Measurements from ENCODE around the gene ACO2.
A peak's percentile ranks its signal among the peaks of the same experiment; 100 is the strongest.
"Not testable (repeated sequence)": the region's sequence is repeated elsewhere in the genome, so short reads cannot be mapped to it uniquely, and the experiment has no call there.

Gene ACO2

GRCh38 chr22:41560095-41560471 lies 91.2 kb downstream of the ACO2 start:
- no peak overlapping the region for H3K4me3 ChIP-seq (ENCODE audit: low read depth, low read length)
- DNase-seq (ENCODE audit: low read depth): no peak

GRCh38 chr22:41561335-41561734 lies 92.4 kb downstream of the ACO2 start:
- no peak for DNase-seq (ENCODE audit: low read depth)
- peak overlapping the region; percentile 45 for H3K4me3 ChIP-seq (ENCODE audit: low read depth, low read length)

GRCh38 chr22:41561788-41562187 lies 92.9 kb downstream of the ACO2 start:
- H3K4me3 ChIP-seq (ENCODE audit: low read depth, low read length): peak overlapping the region; percentile 45
- DNase-seq (ENCODE audit: low read depth): no peak

- no peak overlapping the region for H3K4me3 ChIP-seq (ENCODE audit: low read depth, low read length)
- DNase-seq (ENCODE audit: low read depth): no peak
Observed at GRCh38 chr22:41562461-41562860, 93.5 kb downstream of the ACO2 start.

DNA sequence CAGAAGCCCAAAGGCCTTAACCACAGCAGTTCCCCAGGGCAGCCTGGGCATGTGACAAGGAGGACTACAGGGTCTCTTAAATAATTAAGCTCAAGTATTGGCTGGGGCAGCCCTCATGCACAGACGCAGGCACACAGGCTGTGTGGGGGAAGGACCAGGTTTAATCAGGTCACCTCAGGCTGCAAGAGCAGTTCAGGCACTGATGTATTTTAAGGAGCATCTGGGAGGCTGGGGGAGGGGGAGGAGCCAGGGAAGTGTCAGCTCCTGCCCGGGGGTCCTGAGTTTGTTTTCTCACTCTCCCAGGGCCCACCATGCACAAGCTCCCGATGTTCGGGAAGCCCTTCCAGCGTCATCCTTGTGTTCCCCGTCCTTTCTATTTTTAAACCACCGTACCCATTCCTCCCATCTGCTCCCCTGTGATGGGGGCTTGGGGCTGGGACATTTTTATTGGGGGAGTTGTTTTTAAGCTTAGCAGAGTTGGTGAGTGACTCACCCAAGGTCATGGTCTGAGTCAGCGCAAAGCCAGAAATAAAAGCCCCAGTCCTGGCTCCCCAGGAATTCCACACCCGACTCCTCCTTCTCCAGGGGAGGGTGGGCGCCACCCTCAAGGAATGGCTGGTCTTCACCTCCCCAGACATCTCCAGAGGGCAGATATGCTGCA lies 94.3 kb downstream of the ACO2 start:
- no peak overlapping the region for H3K4me3 ChIP-seq (ENCODE audit: low read depth, low read length)
- peak; percentile 64 for DNase-seq (ENCODE audit: low read depth)

DNA sequence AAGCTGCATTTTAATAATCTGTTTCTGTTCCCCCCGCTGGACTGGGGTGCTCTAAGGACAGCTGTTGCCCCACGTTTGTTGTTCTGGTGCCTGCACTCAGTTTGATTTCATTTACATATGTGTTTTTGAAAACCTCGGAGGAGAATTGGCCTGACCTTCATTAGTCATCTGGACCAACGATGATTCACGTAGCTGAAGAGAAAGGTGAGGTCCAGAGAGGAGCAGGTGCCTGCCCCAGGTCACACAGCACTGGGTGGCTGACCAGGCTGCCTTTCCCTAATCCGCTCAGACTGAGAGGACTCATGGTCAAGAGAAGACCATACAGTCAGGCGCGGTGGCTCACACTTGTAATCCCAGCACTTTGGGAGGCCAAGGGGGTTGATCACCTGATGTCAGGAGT lies 95.6 kb downstream of the ACO2 start:
- no peak overlapping the region for H3K4me3 ChIP-seq (ENCODE audit: low read depth, low read length)
- no peak for DNase-seq (ENCODE audit: low read depth)

DNA sequence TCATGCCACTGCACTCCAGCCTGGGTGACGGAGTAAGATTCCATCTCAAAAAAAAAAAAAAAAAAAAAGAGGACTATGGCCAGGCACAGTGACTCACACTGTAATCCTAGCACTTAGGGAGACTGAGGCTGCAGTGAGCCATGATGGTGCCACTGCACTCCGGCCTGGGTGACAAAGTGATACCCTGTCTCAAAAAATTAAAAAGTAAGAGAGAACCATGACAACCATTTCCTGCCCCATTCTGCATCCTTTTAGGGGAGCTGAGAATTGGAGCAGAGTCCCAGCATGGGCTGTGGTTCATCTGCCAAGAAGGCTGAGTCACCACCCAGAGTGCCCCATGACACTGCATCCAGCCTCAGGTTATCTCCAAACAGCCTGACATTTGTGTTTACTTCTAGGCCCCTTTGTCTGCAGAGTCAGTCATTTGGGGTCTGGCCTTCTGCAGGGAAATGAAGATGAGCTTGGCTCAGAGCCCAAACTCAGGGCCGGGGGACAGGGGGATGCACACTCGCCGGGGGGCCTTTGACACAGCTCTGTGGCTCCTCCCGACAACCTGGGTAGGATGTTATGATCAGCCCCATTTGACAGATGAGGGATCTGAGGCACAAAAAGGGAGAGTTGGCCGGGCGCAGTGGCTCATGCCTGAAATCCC lies 96.6 kb downstream of the ACO2 start:
- no peak overlapping the region for H3K4me3 ChIP-seq (ENCODE audit: low read depth, low read length)
- no peak for DNase-seq (ENCODE audit: low read depth)

DNA sequence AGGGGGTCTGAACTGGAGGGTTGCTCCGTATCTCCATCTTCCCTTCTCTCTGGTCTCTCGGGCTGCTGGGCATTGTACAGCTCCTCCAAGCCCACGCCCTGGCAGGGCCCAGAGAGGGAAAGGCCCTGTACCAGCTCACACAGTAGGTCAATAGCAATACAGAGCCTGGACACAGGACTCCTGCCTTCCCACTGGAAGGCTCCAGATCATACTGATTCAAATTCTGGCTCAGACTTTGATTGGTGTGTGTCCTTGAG lies 98.5 kb downstream of the ACO2 start:
- no peak for DNase-seq (ENCODE audit: low read depth)
- no peak overlapping the region for H3K4me3 ChIP-seq (ENCODE audit: low read depth, low read length)

GRCh38 chr22:41568811-41569210 lies 99.9 kb downstream of the ACO2 start:
- DNase-seq (ENCODE audit: low read depth): no peak
- H3K4me3 ChIP-seq (ENCODE audit: low read depth, low read length): no peak overlapping the region

GRCh38 chr22:41570221-41570620 lies 101.3 kb downstream of the ACO2 start:
- no peak for DNase-seq (ENCODE audit: low read depth)
- H3K4me3 ChIP-seq (ENCODE audit: low read depth, low read length): no peak overlapping the region

DNA sequence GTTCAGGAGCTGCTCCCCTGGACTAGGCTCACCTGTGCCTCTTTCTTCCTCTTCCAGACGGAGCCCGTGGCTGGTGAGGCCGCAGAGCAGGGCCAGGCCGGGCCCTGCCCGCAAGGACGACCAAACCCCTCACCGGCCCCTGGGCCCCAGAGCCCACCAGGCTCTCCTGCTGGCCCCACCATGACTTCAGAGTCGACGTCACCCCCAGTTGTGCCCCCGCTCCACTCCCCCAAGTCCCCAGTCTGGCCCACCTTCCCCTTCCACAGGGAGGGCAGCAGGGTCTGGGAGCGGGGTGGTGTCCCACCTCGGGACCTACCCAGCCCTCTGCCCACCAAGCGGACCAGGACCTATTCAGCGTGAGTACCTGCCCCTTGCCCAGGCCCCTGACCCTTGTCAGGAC lies 102.9 kb downstream of the ACO2 start:
- no peak for DNase-seq (ENCODE audit: low read depth)

DNA sequence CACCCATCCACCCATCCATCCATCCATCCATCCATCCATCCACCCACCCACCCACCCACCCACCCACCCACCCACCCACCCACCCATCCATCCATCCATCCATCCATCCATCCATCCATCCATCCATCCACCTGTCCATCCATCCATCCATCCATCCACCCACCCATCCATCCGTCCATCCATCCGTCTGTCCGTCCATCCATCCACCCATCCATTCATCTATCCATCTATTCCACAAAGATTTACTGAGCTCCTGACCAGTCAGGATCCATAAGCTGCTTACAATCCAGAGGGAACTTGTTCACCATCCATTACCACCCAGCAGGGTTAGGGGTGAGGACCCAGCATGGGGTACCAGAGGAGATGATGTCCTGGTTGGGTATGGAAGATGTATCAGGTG lies 103.4 kb downstream of the ACO2 start:
- DNase-seq (ENCODE audit: low read depth); H3K4me3 ChIP-seq (ENCODE audit: low read depth, low read length): not testable (repeated sequence)

More for the DNA sequence above, 102.9 kb downstream of the ACO2 start:
- H3K4me3 ChIP-seq (ENCODE audit: low read depth, low read length): no peak overlapping the region

GRCh38 chr22:41573677-41574076 lies 104.8 kb downstream of the ACO2 start:
- DNase-seq (ENCODE audit: low read depth): no peak
- no peak overlapping the region for H3K4me3 ChIP-seq (ENCODE audit: low read depth, low read length)

DNA sequence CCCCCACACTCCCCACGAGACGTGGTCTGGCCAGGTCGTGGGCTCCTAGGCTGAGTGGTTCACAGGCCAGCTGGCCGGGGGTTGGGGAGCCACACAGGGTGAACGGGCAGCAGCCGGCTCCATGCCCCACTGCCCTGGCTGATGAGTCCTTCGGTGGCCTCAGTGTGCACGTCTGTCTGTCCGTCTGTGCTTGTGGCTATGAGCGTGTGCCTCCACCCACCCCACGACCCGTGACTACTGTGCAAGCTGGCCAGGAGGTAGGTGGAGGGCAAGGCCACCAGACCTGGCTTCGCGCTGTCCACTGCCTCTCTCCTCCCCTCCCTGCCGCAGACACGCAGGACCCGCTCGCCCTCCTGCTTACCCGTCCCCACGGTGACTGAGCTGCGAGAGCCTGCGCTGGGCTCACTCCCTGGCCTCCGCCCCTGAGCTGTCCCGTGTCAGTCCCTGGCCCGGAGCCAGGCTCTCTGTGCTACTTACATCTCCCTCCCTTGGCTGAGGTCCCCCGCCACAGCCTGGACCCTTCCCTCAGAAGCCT lies 106.0 kb downstream of the ACO2 start:
- DNase-seq (ENCODE audit: low read depth): no peak
- H3K4me3 ChIP-seq (ENCODE audit: low read depth, low read length): no peak overlapping the region

DNA sequence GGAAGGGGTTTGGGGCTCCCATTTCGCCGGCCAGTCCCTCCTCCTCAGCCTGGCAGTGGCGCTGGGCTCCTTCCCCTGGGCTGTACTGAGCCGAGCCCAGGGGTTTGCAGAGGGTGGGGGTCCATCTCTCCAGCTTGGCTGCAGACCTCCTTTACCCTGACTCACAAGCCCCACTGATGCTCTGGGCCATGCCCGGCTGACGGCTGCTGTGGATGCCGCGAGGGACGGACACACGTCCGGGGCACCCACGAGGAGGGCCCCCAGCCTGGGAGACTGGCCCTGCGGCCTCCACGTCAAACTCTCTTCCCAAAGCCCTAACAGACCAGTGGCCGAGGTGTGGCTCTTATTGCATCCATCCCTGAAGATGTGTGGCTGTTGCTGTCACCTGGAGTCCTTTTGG lies 106.6 kb downstream of the ACO2 start:
- H3K4me3 ChIP-seq (ENCODE audit: low read depth, low read length): no peak overlapping the region
- no peak for DNase-seq (ENCODE audit: low read depth)

- DNase-seq (ENCODE audit: low read depth): no peak
- H3K4me3 ChIP-seq (ENCODE audit: low read depth, low read length): no peak overlapping the region
Observed at GRCh38 chr22:41576877-41577276, 108.0 kb downstream of the ACO2 start.

DNA sequence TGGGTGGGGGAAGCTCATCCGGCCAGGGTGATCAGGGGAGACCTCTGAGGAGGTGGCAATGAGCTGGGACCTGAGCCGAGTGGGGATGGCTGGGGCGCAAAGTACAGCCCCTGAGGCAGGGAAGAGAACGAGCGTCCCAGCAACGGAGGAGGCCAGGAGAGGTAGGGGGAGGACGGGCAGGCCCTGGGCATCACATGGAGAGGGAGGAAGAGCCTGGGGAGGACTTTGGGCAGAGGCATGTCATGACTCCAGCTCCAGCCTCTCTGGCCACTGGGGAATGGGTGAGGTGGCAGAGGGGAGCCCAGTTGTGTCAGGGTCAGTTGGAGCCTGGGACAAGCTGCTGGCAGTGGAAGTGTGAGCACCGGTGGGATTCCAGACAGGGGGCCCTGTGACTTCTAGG lies 109.2 kb downstream of the ACO2 start:
- no peak for DNase-seq (ENCODE audit: low read depth)
- H3K4me3 ChIP-seq (ENCODE audit: low read depth, low read length): no peak overlapping the region
